ENCODE results near the gene CCDC80. TPM values are rescaled to one million over a fixed set of nuclear protein-coding genes. Genes with fewer than 3 reads are reported as not detected.
A peak's percentile ranks its signal among the peaks of the same experiment; 100 is the strongest.

The CCDC80 gene
- total and polyA plus RNA-seq, 2 experiments from 2014 or later = 26.4 to 27.7 TPM

GRCh38 chr3:112637700-112638099 is 3.2 kb downstream of the CCDC80 start:
- H3K9me3 ChIP-seq (ENCODE audit: low read depth) = no peaks in the 10 kb centered on the region
- TF ChIP-seq, protein P1, sequence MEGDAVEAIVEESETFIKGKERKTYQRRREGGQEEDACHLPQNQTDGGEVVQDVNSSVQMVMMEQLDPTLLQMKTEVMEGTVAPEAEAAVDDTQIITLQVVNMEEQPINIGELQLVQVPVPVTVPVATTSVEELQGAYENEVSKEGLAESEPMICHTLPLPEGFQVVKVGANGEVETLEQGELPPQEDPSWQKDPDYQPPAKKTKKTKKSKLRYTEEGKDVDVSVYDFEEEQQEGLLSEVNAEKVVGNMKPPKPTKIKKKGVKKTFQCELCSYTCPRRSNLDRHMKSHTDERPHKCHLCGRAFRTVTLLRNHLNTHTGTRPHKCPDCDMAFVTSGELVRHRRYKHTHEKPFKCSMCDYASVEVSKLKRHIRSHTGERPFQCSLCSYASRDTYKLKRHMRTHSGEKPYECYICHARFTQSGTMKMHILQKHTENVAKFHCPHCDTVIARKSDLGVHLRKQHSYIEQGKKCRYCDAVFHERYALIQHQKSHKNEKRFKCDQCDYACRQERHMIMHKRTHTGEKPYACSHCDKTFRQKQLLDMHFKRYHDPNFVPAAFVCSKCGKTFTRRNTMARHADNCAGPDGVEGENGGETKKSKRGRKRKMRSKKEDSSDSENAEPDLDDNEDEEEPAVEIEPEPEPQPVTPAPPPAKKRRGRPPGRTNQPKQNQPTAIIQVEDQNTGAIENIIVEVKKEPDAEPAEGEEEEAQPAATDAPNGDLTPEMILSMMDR (IDR thresholded peaks at IDR 0.05; ENCODE audit: low read depth, low read length) = no peak
- H3K4me1 ChIP-seq (ENCODE audit: low read depth) = peaks cover 36% of the 10 kb centered on the region
- no peak overlapping the region for H3K27ac ChIP-seq
- no peak for DNase-seq (ENCODE audit: low read depth in 1 of 2, low spot score in 1 of 2)
- no peaks in the 10 kb centered on the region for H3K36me3 ChIP-seq
- H3K4me3 ChIP-seq = no peak overlapping the region
- H3K27me3 ChIP-seq = no peaks in the 10 kb centered on the region

DNA sequence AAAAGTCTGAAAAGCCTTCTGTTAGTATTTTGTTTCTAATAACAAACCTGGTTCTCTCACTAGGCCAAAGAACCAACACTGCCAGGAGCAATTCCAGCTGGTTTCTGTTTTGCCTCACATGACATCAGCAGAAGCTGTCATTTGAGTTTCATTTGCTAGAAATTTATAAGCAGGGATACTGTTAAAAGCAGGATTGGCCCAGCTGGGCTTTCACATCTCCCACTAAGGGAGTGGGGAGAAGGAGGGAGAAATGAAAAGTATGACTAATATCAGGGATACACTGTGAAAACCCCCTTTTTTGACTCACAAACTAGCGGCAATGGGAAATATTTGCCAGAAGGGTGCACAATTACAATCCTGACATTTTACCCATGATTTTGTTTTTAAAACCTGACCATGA is 5.3 kb downstream of the CCDC80 start:
- H3K27me3 ChIP-seq = no peaks in the 10 kb centered on the region
- H3K4me1 ChIP-seq (ENCODE audit: low read depth) = peaks cover 32% of the 10 kb centered on the region
- peak; percentile 39 to 86 for DNase-seq (ENCODE audit: low read depth in 1 of 2, low spot score in 1 of 2)
- H3K9me3 ChIP-seq (ENCODE audit: low read depth) = no peaks in the 10 kb centered on the region
- H3K36me3 ChIP-seq = no peaks in the 10 kb centered on the region
- H3K4me3 ChIP-seq = no peak overlapping the region
- peak overlapping the region; percentile 26 for H3K27ac ChIP-seq
- TF ChIP-seq, protein P1 (IDR thresholded peaks at IDR 0.05; ENCODE audit: low read depth, low read length) = peak; percentile 10

DNA sequence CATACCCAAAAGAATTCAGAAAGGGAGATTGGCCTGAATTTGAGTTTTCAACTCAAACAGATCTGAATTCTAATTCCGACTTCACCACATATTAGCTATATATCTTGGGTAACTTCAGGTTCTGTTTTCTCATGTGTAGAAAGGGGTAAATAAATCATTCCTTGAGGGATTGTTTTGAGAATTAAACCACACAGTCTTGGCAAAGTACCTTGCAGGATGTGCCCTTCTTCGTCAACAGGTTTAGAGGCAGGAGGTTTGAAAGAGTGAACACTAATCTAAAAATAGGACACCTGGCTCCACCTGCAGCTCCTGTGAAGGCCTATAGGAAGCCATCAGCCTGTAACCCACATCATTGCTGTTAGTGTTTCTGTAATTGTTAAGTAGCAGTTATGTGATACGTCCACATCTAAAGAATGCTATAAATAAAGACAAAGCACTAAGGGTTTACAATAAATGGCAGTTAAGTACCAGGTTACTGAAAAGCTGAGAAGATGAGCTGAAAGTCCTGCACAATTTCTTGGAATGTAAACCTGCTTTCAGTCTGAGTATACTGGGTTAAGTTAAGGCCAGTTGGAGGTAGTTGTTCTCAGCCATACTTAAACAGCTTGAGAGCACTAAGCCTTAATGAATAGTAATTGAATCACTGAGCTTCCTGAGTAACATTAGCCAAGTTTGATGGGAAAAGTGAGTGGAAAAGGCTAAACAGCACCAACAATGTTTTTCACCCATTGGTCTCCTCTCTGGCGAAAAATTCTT is 6.0 kb downstream of the CCDC80 start:
- Histone ChIP-seq H3K4me1 (ENCODE audit: low read depth) (peaks cover 25% of the 10 kb centered on the region), H3K27me3 (no peaks in the 10 kb centered on the region), H3K27ac (peak overlapping the region; percentile 26), H3K4me3 (no peak overlapping the region), H3K9me3 (ENCODE audit: low read depth) (no peaks in the 10 kb centered on the region), H3K36me3 (no peaks in the 10 kb centered on the region)
- TF ChIP-seq, protein P1 (IDR thresholded peaks at IDR 0.05; ENCODE audit: low read depth, low read length) = no peak
- peak in 1 of 2 donors; percentile 14 for DNase-seq (ENCODE audit: low read depth in 1 of 2, low spot score in 1 of 2)

- Histone ChIP-seq H3K4me1 (ENCODE audit: low read depth) (peaks cover 30% of the 10 kb centered on the region), H3K4me3 (no peak overlapping the region)
Observed at GRCh38 chr3:112633757-112634156, 7.2 kb downstream of the CCDC80 start.

DNA sequence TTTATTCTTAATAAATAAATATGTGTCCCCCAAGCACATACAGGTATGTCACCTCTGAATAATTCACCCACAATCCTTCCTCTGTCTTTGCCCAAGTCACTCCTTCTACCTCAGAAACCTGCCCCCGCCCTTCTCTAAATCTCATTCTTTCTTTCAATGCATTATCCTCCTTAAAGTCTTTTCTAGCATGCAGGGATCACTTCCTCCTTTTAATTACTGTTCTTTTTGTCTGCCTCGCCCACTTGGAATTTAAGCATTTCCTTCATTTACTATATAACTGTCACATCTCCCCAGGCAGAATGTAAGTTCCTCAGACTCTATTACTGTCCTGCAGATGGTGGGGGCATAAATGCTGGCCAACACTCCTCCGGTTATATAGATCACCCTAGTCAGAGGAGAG is 7.8 kb downstream of the CCDC80 start:
- H3K4me3 ChIP-seq = no peak overlapping the region
- DNase-seq (ENCODE audit: low read depth in 1 of 2, low spot score in 1 of 2) = no peak
- no peak overlapping the region for H3K27ac ChIP-seq

More at GRCh38 chr3:112633757-112634156, 7.2 kb downstream of the CCDC80 start:
- TF ChIP-seq, protein P1 (IDR thresholded peaks at IDR 0.05; ENCODE audit: low read depth, low read length) = no peak
- no peaks in the 10 kb centered on the region for H3K9me3 ChIP-seq (ENCODE audit: low read depth)
- peak in 1 of 2 donors; percentile 13 for DNase-seq (ENCODE audit: low read depth in 1 of 2, low spot score in 1 of 2)
- H3K27ac ChIP-seq = no peak overlapping the region
- no peaks in the 10 kb centered on the region for H3K27me3 ChIP-seq
- H3K36me3 ChIP-seq = no peaks in the 10 kb centered on the region

More for the DNA sequence above, 7.8 kb downstream of the CCDC80 start:
- TF ChIP-seq, protein P1 (IDR thresholded peaks at IDR 0.05; ENCODE audit: low read depth, low read length) = no peak
- no peaks in the 10 kb centered on the region for H3K27me3 ChIP-seq
- peaks cover 30% of the 10 kb centered on the region for H3K4me1 ChIP-seq (ENCODE audit: low read depth)
- no peaks in the 10 kb centered on the region for H3K9me3 ChIP-seq (ENCODE audit: low read depth)
- H3K36me3 ChIP-seq = no peaks in the 10 kb centered on the region

All from cardiac muscle cell (in vitro differentiated cells and primary cell).